PC-9 (cell line): Measurements from ENCODE around the gene CTBP2.

Source experiments
- CTCF ChIP-seq: fragments of 200-600 bp; sonication (generic); conservative IDR thresholded peaks from 2 replicates; pipeline ENCODE4 v1.6.1; 2017; ENCODE audit warnings: mixed run types, antibody characterized with exemption, mild to moderate bottlenecking, moderate library complexity
- EZH2 ChIP-seq: fragments of 200-600 bp; sonication (generic); IDR thresholded peaks from 2 replicates; pipeline ENCODE4 v1.8.0; 2017; ENCODE audit warnings: antibody characterized with exemption, low read depth

GRCh38 chr10:125007436-125007835 lies 152.9 kb downstream of the CTBP2 start:
- TF ChIP-seq CTCF (no peak), EZH2 (no peak)
